Trophoblast cell (in vitro differentiated cells and primary cell): ENCODE data around the gene SLC38A8.

Experiments used
- DNase-seq, 2 donors: peaks; one replicate each; pipeline ENCODE4 v3.0.0-alpha.2; 2016
- H2AFZ ChIP-seq: 2 replicates; pipeline ENCODE4 v1.6.1; 2013; ENCODE audit warnings: low read length, moderate library complexity, mild to moderate bottlenecking; ENCODE audit not compliant: insufficient read depth, poor library complexity
- H2AK5ac ChIP-seq: 2 replicates; pipeline ENCODE4 v1.6.1; 2013; ENCODE audit warnings: mild to moderate bottlenecking, low read length
- H2BK120ac ChIP-seq: 2 replicates; pipeline ENCODE4 v1.6.1; 2013; ENCODE audit warnings: low read length, mild to moderate bottlenecking, moderate library complexity; ENCODE audit not compliant: insufficient read depth, poor library complexity
- H2BK12ac ChIP-seq: 2 replicates; pipeline ENCODE4 v1.6.1; 2013; ENCODE audit warnings: mild to moderate bottlenecking, low read length, moderate library complexity
- H2BK5ac ChIP-seq: 2 replicates; pipeline ENCODE4 v1.6.1; 2013; ENCODE audit warnings: low read length, low read depth, moderate library complexity, mild to moderate bottlenecking; ENCODE audit not compliant: poor library complexity
- H3K14ac ChIP-seq: 2 replicates; pipeline ENCODE4 v1.6.1; 2013; ENCODE audit warnings: mild to moderate bottlenecking, low read length
- H3K18ac ChIP-seq: 2 replicates; pipeline ENCODE4 v1.6.1; 2013; ENCODE audit warnings: mild to moderate bottlenecking, low read length
- H3K23ac ChIP-seq: 2 replicates; pipeline ENCODE4 v1.6.1; 2013; ENCODE audit warnings: low read length
- H3K27ac ChIP-seq: 2 replicates; pipeline ENCODE4 v1.5.1; 2013; ENCODE audit warnings: low read depth, mild to moderate bottlenecking, inconsistent platforms, low read length, moderate library complexity
- H3K27me3 ChIP-seq: 2 replicates; pipeline ENCODE4 v1.6.1; 2013; ENCODE audit warnings: inconsistent platforms, mild to moderate bottlenecking, low read length, moderate library complexity; ENCODE audit not compliant: insufficient read depth
- H3K36me3 ChIP-seq, 2 experiments: 1 replicate in 1 of 2; 2 replicates in 1 of 2; pipeline ENCODE4 v1.6.1; 2013; ENCODE audit warnings: low read length in 2 of 2, mild to moderate bottlenecking in 2 of 2, moderate library complexity in 1 of 2; ENCODE audit not compliant: insufficient read depth in 2 of 2, control insufficient read depth in 1 of 2
- H3K4ac ChIP-seq: 2 replicates; pipeline ENCODE4 v1.6.1; 2013; ENCODE audit warnings: low read depth, mild to moderate bottlenecking, low read length, moderate library complexity
- H3K4me1 ChIP-seq, 2 experiments: 1 replicate in 1 of 2; 2 replicates in 1 of 2; pipeline ENCODE4 v1.6.1; 2013; ENCODE audit warnings: low read length in 2 of 2, mild to moderate bottlenecking in 2 of 2, moderate library complexity in 1 of 2; ENCODE audit not compliant: insufficient read depth in 2 of 2, control insufficient read depth in 1 of 2
- H3K4me2 ChIP-seq: 2 replicates; pipeline ENCODE4 v1.6.1; 2013; ENCODE audit warnings: inconsistent platforms, mild to moderate bottlenecking, low read length, moderate library complexity
- H3K4me3 ChIP-seq: 2 replicates; pipeline ENCODE4 v1.5.1; 2013; ENCODE audit warnings: mild to moderate bottlenecking, low read depth, low read length, inconsistent platforms
- H3K79me1 ChIP-seq: one replicate; pipeline ENCODE4 v1.6.1; 2013; ENCODE audit warnings: low read length
- H3K79me2 ChIP-seq: 2 replicates; pipeline ENCODE4 v1.6.1; 2013; ENCODE audit warnings: low read length, mild to moderate bottlenecking; ENCODE audit not compliant: control insufficient read depth, insufficient read depth, poor library complexity
- H3K9ac ChIP-seq: 2 replicates; pipeline ENCODE4 v1.6.1; 2013; ENCODE audit warnings: mild to moderate bottlenecking, low read length
- H3K9me3 ChIP-seq: 2 replicates; pipeline ENCODE4 v1.6.1; 2013; ENCODE audit warnings: low read depth, mild to moderate bottlenecking, control low read depth, inconsistent platforms, low read length; ENCODE audit not compliant: insufficient read depth
- H4K12ac ChIP-seq: 2 replicates; pipeline ENCODE4 v1.6.1; 2013; ENCODE audit warnings: low read depth, mild to moderate bottlenecking, low read length, moderate library complexity
- H4K8ac ChIP-seq: 2 replicates; pipeline ENCODE4 v1.6.1; 2013; ENCODE audit warnings: low read depth, mild to moderate bottlenecking, low read length, moderate library complexity
- H4K91ac ChIP-seq: one replicate; pipeline ENCODE4 v1.6.1; 2013; ENCODE audit warnings: low read depth, mild to moderate bottlenecking, low read length, moderate library complexity
- WGBS: extraction: QIAGEN DNeasy Blood & Tissue Kit; methylation state at CpG from one replicate; pipeline ENCODE4 v1.1.7; 2013; ENCODE audit warnings: missing lambda C conversion rate; ENCODE audit not compliant: insufficient read length, insufficient coverage; ENCODE audit errors: extremely low coverage; 5-methylcytosine and 5-hydroxymethylcytosine counted together

Gene SLC38A8

GRCh38 chr16:83979441-83979840 is 63.2 kb downstream of the SLC38A8 start:
- Histone ChIP-seq H3K4me2 (no peak overlapping the region), H3K79me2 (no peaks in the 10 kb centered on the region), H4K12ac (no peak overlapping the region), H2AK5ac (no peak overlapping the region), H3K79me1 (no peaks in the 10 kb centered on the region), H3K9me3 (peaks cover 20% of the 10 kb centered on the region), H3K23ac (no peak overlapping the region), H3K27me3 (no peaks in the 10 kb centered on the region), H2BK5ac (no peak overlapping the region), H2BK12ac (no peak overlapping the region), H4K8ac (no peak overlapping the region), H3K4me1 (no peaks in the 10 kb centered on the region), H3K14ac (no peak overlapping the region), H3K36me3 (no peaks in the 10 kb centered on the region), H3K4ac (no peak overlapping the region), H4K91ac (no peak overlapping the region), H3K4me3 (no peak overlapping the region), H3K9ac (no peak overlapping the region), H3K27ac (no peak overlapping the region), H3K18ac (no peak overlapping the region), H2AFZ (no peak overlapping the region), H2BK120ac (no peak overlapping the region)
- no CpG with 5 or more reads among the region's 7 CpGs for WGBS
- no peak for DNase-seq

- H3K27ac ChIP-seq, result no peak overlapping the region
- H2BK5ac ChIP-seq, result no peak overlapping the region
- peaks cover 20% of the 10 kb centered on the region for H3K9me3 ChIP-seq
- no peak overlapping the region for H3K4ac ChIP-seq
- no peaks in the 10 kb centered on the region for H3K79me1 ChIP-seq
- H3K79me2 ChIP-seq, result no peaks in the 10 kb centered on the region
- H4K91ac ChIP-seq, result no peak overlapping the region
- no peaks in the 10 kb centered on the region for H3K27me3 ChIP-seq
- H2BK120ac ChIP-seq, result no peak overlapping the region
- H3K4me1 ChIP-seq, result no peaks in the 10 kb centered on the region
- no peak overlapping the region for H3K14ac ChIP-seq
- H3K9ac ChIP-seq, result no peak overlapping the region
- DNase-seq, result no peak
- H4K12ac ChIP-seq, result no peak overlapping the region
- no peak overlapping the region for H4K8ac ChIP-seq
- H3K4me3 ChIP-seq, result no peak overlapping the region
- no peak overlapping the region for H2AK5ac ChIP-seq
- WGBS, result no CpG with 5 or more reads among the region's 5 CpGs
- no peak overlapping the region for H2AFZ ChIP-seq
- H2BK12ac ChIP-seq, result no peak overlapping the region
- H3K18ac ChIP-seq, result no peak overlapping the region
- H3K23ac ChIP-seq, result no peak overlapping the region
- no peaks in the 10 kb centered on the region for H3K36me3 ChIP-seq
- no peak overlapping the region for H3K4me2 ChIP-seq
Measured at GRCh38 chr16:83978401-83978904, 64.1 kb downstream of the SLC38A8 start.

- no peak overlapping the region for H2AK5ac ChIP-seq
- H3K36me3 ChIP-seq, result no peaks in the 10 kb centered on the region
- no peaks in the 10 kb centered on the region for H3K4me1 ChIP-seq
- H3K79me1 ChIP-seq, result no peaks in the 10 kb centered on the region
- H3K14ac ChIP-seq, result no peak overlapping the region
- no peak overlapping the region for H2AFZ ChIP-seq
- peaks cover 20% of the 10 kb centered on the region for H3K9me3 ChIP-seq
- H3K23ac ChIP-seq, result no peak overlapping the region
- DNase-seq, result no peak
- no peak overlapping the region for H2BK120ac ChIP-seq
- no peak overlapping the region for H2BK5ac ChIP-seq
- H3K4ac ChIP-seq, result no peak overlapping the region
- WGBS, result no CpG with 5 or more reads among the region's 6 CpGs
- no peaks in the 10 kb centered on the region for H3K79me2 ChIP-seq
- no peak overlapping the region for H4K12ac ChIP-seq
- no peak overlapping the region for H3K4me2 ChIP-seq
- H2BK12ac ChIP-seq, result no peak overlapping the region
- H3K9ac ChIP-seq, result no peak overlapping the region
- no peak overlapping the region for H3K27ac ChIP-seq
- H3K27me3 ChIP-seq, result no peaks in the 10 kb centered on the region
- no peak overlapping the region for H3K18ac ChIP-seq
- H4K8ac ChIP-seq, result no peak overlapping the region
- H3K4me3 ChIP-seq, result no peak overlapping the region
- H4K91ac ChIP-seq, result no peak overlapping the region
Measured at GRCh38 chr16:83977056-83977815, 65.4 kb downstream of the SLC38A8 start.

GRCh38 chr16:83975590-83976260 is 66.9 kb downstream of the SLC38A8 start:
- no peak for DNase-seq
- H2AK5ac ChIP-seq, result no peak overlapping the region
- H3K4me3 ChIP-seq, result no peak overlapping the region
- H2BK12ac ChIP-seq, result no peak overlapping the region
- WGBS, result no CpG with 5 or more reads among the region's 15 CpGs
- no peak overlapping the region for H2BK5ac ChIP-seq
- H3K14ac ChIP-seq, result no peak overlapping the region
- H3K27ac ChIP-seq, result no peak overlapping the region
- H3K23ac ChIP-seq, result no peak overlapping the region
- H3K79me1 ChIP-seq, result no peaks in the 10 kb centered on the region
- H4K91ac ChIP-seq, result no peak overlapping the region
- peaks cover 23% of the 10 kb centered on the region for H3K9me3 ChIP-seq
- H4K12ac ChIP-seq, result no peak overlapping the region
- H3K36me3 ChIP-seq, result no peaks in the 10 kb centered on the region
- no peak overlapping the region for H2BK120ac ChIP-seq
- no peak overlapping the region for H3K4ac ChIP-seq
- H3K79me2 ChIP-seq, result no peaks in the 10 kb centered on the region
- H2AFZ ChIP-seq, result no peak overlapping the region
- no peak overlapping the region for H4K8ac ChIP-seq
- H3K9ac ChIP-seq, result no peak overlapping the region
- H3K4me2 ChIP-seq, result no peak overlapping the region
- H3K27me3 ChIP-seq, result no peaks in the 10 kb centered on the region
- H3K4me1 ChIP-seq, result no peaks in the 10 kb centered on the region
- H3K18ac ChIP-seq, result no peak overlapping the region
